HEK293 (cell line): ENCODE data around the gene CDKN2A.

Experiments
- CTCF ChIA-PET: fragments of 350-600 bp; formaldehyde crosslinking; extraction: SDS; loops from one replicate; lab custom pipeline; 2021; ENCODE audit warnings: antibody characterized with exemption; lab: Yijun Ruan, JAX
- POLR2A ChIA-PET: fragments of 300-600 bp; formaldehyde crosslinking; extraction: SDS; loops from one replicate; lab custom pipeline; 2020; ENCODE audit warnings: antibody characterized with exemption, inconsistent platforms; lab: Yijun Ruan, JAX
- H3K27ac ChIP-seq: fragments of 200-500 bp; sonication (Bioruptor generic); 2 replicates; pipeline ENCODE4 v1.5.1; 2014; ENCODE audit warnings: low read depth, low read length, control low read depth, inconsistent platforms; ENCODE audit errors: extremely low read depth
- H3K36me3 ChIP-seq, 2 experiments: fragments of 200-500 bp in 1 of 2; sonication (Bioruptor generic) in 1 of 2; 1 replicate in 1 of 2; 2 replicates in 1 of 2; pipeline ENCODE4 v1.5.1; 2014 to 2017; ENCODE audit warnings: inconsistent platforms in 2 of 2, low read length in 2 of 2; ENCODE audit not compliant: control insufficient read depth in 2 of 2, insufficient read depth in 1 of 2
- H3K4me1 ChIP-seq: fragments of 200-500 bp; sonication (Bioruptor generic); 2 replicates; pipeline ENCODE4 v1.5.1; 2014; ENCODE audit warnings: mild to moderate bottlenecking, low read length, inconsistent platforms; ENCODE audit not compliant: control insufficient read depth, insufficient read depth
- H3K4me3 ChIP-seq: 2 replicates; pipeline ENCODE4 v1.5.1; 2011; ENCODE audit warnings: low read depth, mild to moderate bottlenecking, control low read depth, low read length, moderate library complexity
- H3K9me3 ChIP-seq: fragments of 200-500 bp; sonication (Bioruptor generic); 2 replicates; pipeline ENCODE4 v1.5.1; 2014; ENCODE audit warnings: low read depth, low read length, inconsistent platforms; ENCODE audit not compliant: control insufficient read depth, insufficient read depth
- ELK4 ChIP-seq: IDR thresholded peaks from 2 replicates; pipeline ENCODE4 v1.6.1; 2011; ENCODE audit warnings: mild to moderate bottlenecking, low read depth, low read length, borderline replicate concordance
- IKZF3 ChIP-seq: fragments of 450-650 bp; IDR thresholded peaks from 2 replicates; pipeline ENCODE4 v1.5.0; 2018; ENCODE audit warnings: missing biosample characterization, mild to moderate bottlenecking, missing genetic modification characterization, moderate library complexity
- MEIS1 ChIP-seq: sonication (generic); formaldehyde crosslinking; IDR thresholded peaks from 2 replicates; pipeline ENCODE4 v1.8.1; 2022; ENCODE audit warnings: missing genetic modification reagents, mild to moderate bottlenecking, borderline replicate concordance
- OVOL3 ChIP-seq: fragments of 450-650 bp; formaldehyde crosslinking; IDR thresholded peaks from 2 replicates; pipeline ENCODE4 v1.5.1; 2016; ENCODE audit warnings: missing biosample characterization, missing genetic modification characterization
- PRDM6 ChIP-seq: fragments of 450-650 bp; formaldehyde crosslinking; IDR thresholded peaks from 2 replicates; pipeline ENCODE4 v1.5.1; 2017; ENCODE audit warnings: missing biosample characterization, missing genetic modification characterization
- ZBTB20 ChIP-seq: fragments of 450-650 bp; formaldehyde crosslinking; IDR thresholded peaks from 2 replicates; pipeline ENCODE4 v1.5.1; 2016; ENCODE audit warnings: missing biosample characterization, missing genetic modification characterization
- ZBTB48 ChIP-seq: fragments of 450-650 bp; formaldehyde crosslinking; IDR thresholded peaks from 2 replicates; pipeline ENCODE4 v1.5.1; 2016; ENCODE audit warnings: missing biosample characterization, missing genetic modification characterization
- ZBTB8A ChIP-seq: fragments of 450-650 bp; formaldehyde crosslinking; IDR thresholded peaks from 2 replicates; pipeline ENCODE4 v1.5.1; 2016; ENCODE audit warnings: missing biosample characterization, missing genetic modification characterization
- ZFP69B ChIP-seq: fragments of 450-650 bp; formaldehyde crosslinking; IDR thresholded peaks from 2 replicates; pipeline ENCODE4 v1.5.1; 2016; ENCODE audit warnings: missing biosample characterization, missing genetic modification characterization
- ZNF174 ChIP-seq: fragments of 450-650 bp; formaldehyde crosslinking; IDR thresholded peaks from 2 replicates; pipeline ENCODE4 v1.5.0; 2017; ENCODE audit warnings: missing biosample characterization, mild to moderate bottlenecking, missing genetic modification characterization
- ZNF19 ChIP-seq: fragments of 450-650 bp; formaldehyde crosslinking; IDR thresholded peaks from 2 replicates; pipeline ENCODE4; 2016; ENCODE audit warnings: missing biosample characterization, missing genetic modification characterization, low read depth
- ZNF211 ChIP-seq: fragments of 450-650 bp; formaldehyde crosslinking; IDR thresholded peaks from 2 replicates; pipeline ENCODE4 v1.5.1; 2016; ENCODE audit warnings: low read depth, missing biosample characterization, missing genetic modification characterization
- ZNF223 ChIP-seq: fragments of 450-650 bp; formaldehyde crosslinking; IDR thresholded peaks from 2 replicates; pipeline ENCODE4 v1.5.1; 2016; ENCODE audit warnings: missing biosample characterization, missing genetic modification characterization
- ZNF248 ChIP-seq: fragments of 450-650 bp; formaldehyde crosslinking; IDR thresholded peaks from 2 replicates; pipeline ENCODE4 v1.5.1; 2017; ENCODE audit warnings: missing biosample characterization, missing genetic modification characterization
- ZNF274 ChIP-seq, 2 experiments: fragments of 200-500 bp in 1 of 2; fragments of 450-650 bp in 1 of 2; sonication (Bioruptor generic) in 1 of 2; formaldehyde crosslinking in 1 of 2; IDR thresholded peaks; 2 replicates each; pipeline versions ENCODE4 v1.5.1 to v1.6.1; 2014 to 2016; ENCODE audit warnings: borderline replicate concordance in 1 of 2, inconsistent platforms in 1 of 2, low read length in 1 of 2, missing biosample characterization in 1 of 2, missing genetic modification characterization in 1 of 2
- ZNF302 ChIP-seq: fragments of 450-650 bp; formaldehyde crosslinking; IDR thresholded peaks from 2 replicates; pipeline ENCODE4 v1.5.1; 2016; ENCODE audit warnings: missing biosample characterization, missing genetic modification characterization, low read depth
- ZNF426 ChIP-seq: fragments of 450-650 bp; formaldehyde crosslinking; IDR thresholded peaks from 2 replicates; pipeline ENCODE4 v1.5.1; 2017; ENCODE audit warnings: missing biosample characterization, missing genetic modification characterization, mild to moderate bottlenecking, inconsistent platforms, moderate library complexity
- ZNF514 ChIP-seq: fragments of 450-650 bp; formaldehyde crosslinking; IDR thresholded peaks from 2 replicates; pipeline ENCODE4 v1.5.1; 2016; ENCODE audit warnings: missing biosample characterization, missing genetic modification characterization
- ZNF530 ChIP-seq: fragments of 450-650 bp; formaldehyde crosslinking; IDR thresholded peaks from 2 replicates; pipeline ENCODE4 v1.5.1; 2016; ENCODE audit warnings: low read depth, missing biosample characterization, missing genetic modification characterization
- ZNF560 ChIP-seq: fragments of 450-650 bp; formaldehyde crosslinking; IDR thresholded peaks from 2 replicates; pipeline ENCODE4 v1.5.1; 2017; ENCODE audit warnings: missing biosample characterization, missing genetic modification characterization, borderline replicate concordance
- ZNF677 ChIP-seq: fragments of 450-650 bp; IDR thresholded peaks from 2 replicates; pipeline ENCODE4 v1.5.0; 2018; ENCODE audit warnings: missing biosample characterization, mild to moderate bottlenecking, missing genetic modification characterization, moderate library complexity
- ZNF701 ChIP-seq: fragments of 450-650 bp; formaldehyde crosslinking; IDR thresholded peaks from 2 replicates; pipeline ENCODE4 v1.5.1; 2016; ENCODE audit warnings: missing biosample characterization, missing genetic modification characterization
- ZSCAN16 ChIP-seq: fragments of 450-650 bp; formaldehyde crosslinking; IDR thresholded peaks from 2 replicates; pipeline ENCODE4 v1.5.1; 2016; ENCODE audit warnings: missing biosample characterization, missing genetic modification characterization
- ZSCAN23 ChIP-seq: fragments of 450-650 bp; formaldehyde crosslinking; IDR thresholded peaks from 2 replicates; pipeline ENCODE4 v1.5.1; 2016; ENCODE audit warnings: missing biosample characterization, missing genetic modification characterization
- TF ChIP-seq, protein P1 (sequence below): fragments of 450-650 bp; formaldehyde crosslinking; IDR thresholded peaks from 2 replicates; pipeline ENCODE4 v1.5.1; 2016; ENCODE audit warnings: missing biosample characterization, missing genetic modification characterization, borderline replicate concordance
- TF ChIP-seq, protein P2 (sequence below): fragments of 450-650 bp; formaldehyde crosslinking; conservative IDR thresholded peaks from 2 replicates; pipeline ENCODE4 v1.5.1; 2016; ENCODE audit warnings: low read depth, missing biosample characterization, missing genetic modification characterization

CDKN2A gene

DNA sequence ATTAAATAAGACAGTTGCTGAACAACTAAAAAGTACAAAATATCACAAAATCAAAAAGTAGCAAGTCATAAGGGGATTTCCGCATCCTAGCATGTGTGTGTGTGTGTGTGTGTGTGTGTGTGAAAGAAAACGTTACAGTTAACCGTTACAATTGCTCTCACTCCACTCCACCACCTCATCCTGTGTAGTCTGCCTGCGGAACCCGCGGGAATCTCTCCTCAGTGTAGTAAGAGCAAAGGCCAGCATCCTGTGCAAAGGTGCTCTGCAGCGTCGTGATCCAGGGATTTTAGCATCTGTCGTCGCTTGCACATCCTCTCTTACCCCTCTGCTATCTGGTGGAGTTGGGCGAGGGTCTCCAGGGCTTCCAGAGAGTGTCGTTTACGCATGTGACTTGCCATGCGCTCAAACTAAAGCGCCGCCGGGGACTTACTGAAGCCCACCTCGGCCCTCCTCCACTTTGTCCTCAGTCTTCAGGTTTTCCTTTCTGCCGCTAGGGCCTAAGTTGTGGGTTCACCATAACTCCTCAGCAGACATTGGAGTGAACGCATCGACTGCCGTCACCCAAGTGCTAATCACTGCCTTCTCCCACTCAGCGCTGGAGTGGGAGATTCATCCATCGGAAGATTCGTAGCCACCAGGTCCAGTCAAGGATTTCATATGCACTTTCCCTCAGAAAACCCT is 11.0 kb upstream of the CDKN2A start (continued):
- no peak for TF ChIP-seq ZBTB48 (tag by site-specific recombination)
- no peak for TF ChIP-seq PRDM6
- TF ChIP-seq ZNF701 (tag by site-specific recombination), result no peak

DNA sequence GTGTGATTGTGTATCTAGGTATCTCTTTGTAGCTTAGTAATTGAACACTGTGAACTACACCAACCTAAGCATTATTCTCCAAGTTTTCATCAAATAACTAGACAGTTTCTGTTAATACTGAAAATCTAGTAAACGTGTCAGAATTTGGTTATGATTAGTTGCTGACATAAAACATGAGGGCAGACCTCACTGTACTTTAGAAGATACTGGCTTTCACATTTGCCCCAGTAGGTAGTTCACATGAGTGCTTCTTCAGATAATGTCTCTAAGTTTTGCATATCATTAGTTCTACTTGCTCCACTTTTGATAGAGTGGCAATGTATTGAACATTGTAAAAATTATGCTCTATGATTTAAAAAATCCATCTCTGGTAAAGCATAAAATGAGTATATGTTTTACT is 7.8 kb upstream of the CDKN2A start:
- TF ChIP-seq ZFP69B (tag by site-specific recombination), result no peak
- no peak for TF ChIP-seq ZNF248 (tag by site-specific recombination)
- TF ChIP-seq, protein P1, sequence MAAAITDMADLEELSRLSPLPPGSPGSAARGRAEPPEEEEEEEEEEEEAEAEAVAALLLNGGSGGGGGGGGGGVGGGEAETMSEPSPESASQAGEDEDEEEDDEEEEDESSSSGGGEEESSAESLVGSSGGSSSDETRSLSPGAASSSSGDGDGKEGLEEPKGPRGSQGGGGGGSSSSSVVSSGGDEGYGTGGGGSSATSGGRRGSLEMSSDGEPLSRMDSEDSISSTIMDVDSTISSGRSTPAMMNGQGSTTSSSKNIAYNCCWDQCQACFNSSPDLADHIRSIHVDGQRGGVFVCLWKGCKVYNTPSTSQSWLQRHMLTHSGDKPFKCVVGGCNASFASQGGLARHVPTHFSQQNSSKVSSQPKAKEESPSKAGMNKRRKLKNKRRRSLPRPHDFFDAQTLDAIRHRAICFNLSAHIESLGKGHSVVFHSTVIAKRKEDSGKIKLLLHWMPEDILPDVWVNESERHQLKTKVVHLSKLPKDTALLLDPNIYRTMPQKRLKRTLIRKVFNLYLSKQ, result no peak
- no peak for TF ChIP-seq ZNF302
- no peak for TF ChIP-seq ZNF677 (tag by site-specific recombination)
- no peak for TF ChIP-seq OVOL3 (tag by site-specific recombination)
- TF ChIP-seq ZBTB20 (tag by site-specific recombination), result no peak
- TF ChIP-seq ZNF274 (IDR thresholded peaks at IDR 0.05; ENCODE audit: low read length), result no peak
- TF ChIP-seq ZNF274 (tag by site-specific recombination; IDR thresholded peaks at IDR 0.05; ENCODE audit: borderline replicate concordance), result no peak
- TF ChIP-seq, protein P2, sequence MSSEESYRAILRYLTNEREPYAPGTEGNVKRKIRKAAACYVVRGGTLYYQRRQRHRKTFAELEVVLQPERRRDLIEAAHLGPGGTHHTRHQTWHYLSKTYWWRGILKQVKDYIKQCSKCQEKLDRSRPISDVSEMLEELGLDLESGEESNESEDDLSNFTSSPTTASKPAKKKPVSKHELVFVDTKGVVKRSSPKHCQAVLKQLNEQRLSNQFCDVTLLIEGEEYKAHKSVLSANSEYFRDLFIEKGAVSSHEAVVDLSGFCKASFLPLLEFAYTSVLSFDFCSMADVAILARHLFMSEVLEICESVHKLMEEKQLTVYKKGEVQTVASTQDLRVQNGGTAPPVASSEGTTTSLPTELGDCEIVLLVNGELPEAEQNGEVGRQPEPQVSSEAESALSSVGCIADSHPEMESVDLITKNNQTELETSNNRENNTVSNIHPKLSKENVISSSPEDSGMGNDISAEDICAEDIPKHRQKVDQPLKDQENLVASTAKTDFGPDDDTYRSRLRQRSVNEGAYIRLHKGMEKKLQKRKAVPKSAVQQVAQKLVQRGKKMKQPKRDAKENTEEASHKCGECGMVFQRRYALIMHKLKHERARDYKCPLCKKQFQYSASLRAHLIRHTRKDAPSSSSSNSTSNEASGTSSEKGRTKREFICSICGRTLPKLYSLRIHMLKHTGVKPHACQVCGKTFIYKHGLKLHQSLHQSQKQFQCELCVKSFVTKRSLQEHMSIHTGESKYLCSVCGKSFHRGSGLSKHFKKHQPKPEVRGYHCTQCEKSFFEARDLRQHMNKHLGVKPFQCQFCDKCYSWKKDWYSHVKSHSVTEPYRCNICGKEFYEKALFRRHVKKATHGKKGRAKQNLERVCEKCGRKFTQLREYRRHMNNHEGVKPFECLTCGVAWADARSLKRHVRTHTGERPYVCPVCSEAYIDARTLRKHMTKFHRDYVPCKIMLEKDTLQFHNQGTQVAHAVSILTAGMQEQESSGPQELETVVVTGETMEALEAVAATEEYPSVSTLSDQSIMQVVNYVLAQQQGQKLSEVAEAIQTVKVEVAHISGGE (tag by site-specific recombination), result no peak
- no peak for TF ChIP-seq ZSCAN23
- TF ChIP-seq ZBTB8A, result no peak
- TF ChIP-seq, all 188 proteins: peak for 0
- H3K4me3 ChIP-seq, result no peak overlapping the region; the same call in 1 of the 2 replicates
- peaks cover 16% of the 10 kb centered on the region; the same call in 1 of the 2 replicates for H3K4me1 ChIP-seq
- no peaks in the 10 kb centered on the region for H3K9me3 ChIP-seq
- H3K27ac ChIP-seq, result no peak overlapping the region
- POLR2A ChIA-PET, result interaction anchor here (1.5 to 2.3 kb wide), 2 partner anchors 7 to 237 kb away, joined by 3 to 17 read pairs; partner anchors contain the start of genes CDKN2A and CDKN2B-AS1
- CTCF ChIA-PET, result interaction anchor here (0.7 to 2.3 kb wide), 6 partner anchors 12 to 242 kb away, joined by 3 to 10 read pairs (median 3); no protein-coding TSS in a partner anchor
- H3K36me3 ChIP-seq, result peaks cover 0 to 8% of the 10 kb centered on the region in 2 experiments; a peak in 2 of 3 replicates

DNA sequence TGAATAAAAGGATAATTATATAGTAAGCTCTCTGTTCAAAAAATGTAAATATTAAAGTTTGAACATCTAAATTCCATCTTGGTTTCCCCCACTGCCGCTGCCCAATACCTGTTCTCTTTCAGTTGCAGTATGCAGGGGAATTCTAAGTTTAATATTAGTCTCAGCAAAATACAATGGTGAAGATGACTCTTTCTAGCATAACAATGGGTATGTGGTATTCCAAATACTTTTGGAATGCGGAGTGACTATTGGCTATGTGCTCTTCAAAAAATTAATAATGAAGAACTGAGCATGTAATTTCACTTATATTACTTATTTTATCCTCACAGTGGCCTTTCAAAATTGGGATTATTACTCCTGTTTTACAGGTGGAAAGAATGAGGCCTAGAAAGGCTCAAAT is 3.8 kb upstream of the CDKN2A start:
- POLR2A ChIA-PET, result interaction anchor here (7.6 kb wide), 1 partner anchor 10 kb away, joined by 156 read pairs; the partner anchor contains the start of gene CDKN2B
- Histone ChIP-seq H3K27ac (no peak overlapping the region), H3K9me3 (no peaks in the 10 kb centered on the region), H3K4me3 (peak overlapping the region; percentile 8; the same call in 1 of the 2 replicates), H3K4me1 (peaks cover 14% of the 10 kb centered on the region; the same call in 1 of the 2 replicates), H3K36me3 (no peaks in the 10 kb centered on the region; a peak in 1 of 3 replicates)
- CTCF ChIA-PET, result interaction anchor here (0.6 to 4.3 kb wide), 4 partner anchors 10 to 192 kb away, joined by 3 to 29 read pairs (median 4); partner anchors contain the start of gene CDKN2B
- no peak for TF ChIP-seq ZNF223 (tag by site-specific recombination)
- TF ChIP-seq ZNF426 (tag by site-specific recombination), result no peak
- no peak for TF ChIP-seq ZNF530
- no peak for TF ChIP-seq IKZF3 (tag by site-specific recombination)
- no peak for TF ChIP-seq ZNF560
- TF ChIP-seq ELK4, result no peak
- TF ChIP-seq ZNF19, result no peak
- TF ChIP-seq ZNF514 (tag by site-specific recombination), result no peak
- no peak for TF ChIP-seq ZNF211 (tag by site-specific recombination)
- TF ChIP-seq MEIS1, result no peak
- TF ChIP-seq ZNF174, result no peak
- no peak for TF ChIP-seq ZSCAN16 (tag by site-specific recombination)
